Stimulated activated effector memory CD8-positive, alpha-beta T cell treated with anti-CD3 and anti-CD28 coated beads, Interleukin-12 subunit alpha, Interleukin-12 subunit beta, amount 100 ng/mL, for 72 hours (primary cell): ENCODE data around the gene CBARP.

ENCODE experiments used
- ATAC-seq: fragments of 150-1000 bp; cut with Tn5 transposase; 2 replicates; pipeline ENCODE4 v1.10.0; 2021
- DNase-seq, 2 donors: peaks; one replicate each; pipeline ENCODE4 v3.0.0; 2021 to 2022; ENCODE audit warnings: low spot score in 2 of 2
- H3K27ac Mint-ChIP-seq: one replicate; pipeline ENCODE4 v1.8.0; 2022; ENCODE audit warnings: mild to moderate bottlenecking, mixed read lengths
- H3K36me3 Mint-ChIP-seq: one replicate; pipeline ENCODE4 v1.8.0; 2022; ENCODE audit warnings: mild to moderate bottlenecking, mixed read lengths
- H3K4me1 Mint-ChIP-seq: one replicate; pipeline ENCODE4 v1.8.0; 2022; ENCODE audit warnings: mixed read lengths
- H3K4me3 Mint-ChIP-seq: one replicate; pipeline ENCODE4 v1.8.0; 2022; ENCODE audit warnings: mild to moderate bottlenecking, mixed read lengths
- H3K9me3 Mint-ChIP-seq: one replicate; pipeline ENCODE4 v1.8.0; 2022; ENCODE audit warnings: mixed read lengths

The CBARP gene

GRCh38 chr19:1270213-1270853 lies 32.5 kb upstream of the CBARP start:
- no peak for ATAC-seq
- no peak for DNase-seq
- H3K9me3 Mint-ChIP-seq = no peaks in the 10 kb centered on the region
- H3K4me3 Mint-ChIP-seq = peak overlapping the region; percentile 89
- peaks cover 74% of the 10 kb centered on the region for H3K4me1 Mint-ChIP-seq
- peaks cover 83% of the 10 kb centered on the region for H3K36me3 Mint-ChIP-seq
- peak overlapping the region; percentile 96 for H3K27ac Mint-ChIP-seq

- ATAC-seq (peak; percentile 52), DNase-seq (peak; percentile 81 to 93)
- H3K4me3 Mint-ChIP-seq = peak overlapping the region; percentile 89
- no peaks in the 10 kb centered on the region for H3K9me3 Mint-ChIP-seq
- peaks cover 81% of the 10 kb centered on the region for H3K4me1 Mint-ChIP-seq
- peak overlapping the region; percentile 96 for H3K27ac Mint-ChIP-seq
- H3K36me3 Mint-ChIP-seq = peaks cover 83% of the 10 kb centered on the region
These were observed 31.8 kb upstream of the CBARP start for GRCh38 chr19:1269478-1270212.

GRCh38 chr19:1269065-1269477 lies 31.3 kb upstream of the CBARP start, which contains the start of gene CIRBP:
Gene CIRBP (plus strand): TSS chr19:1269332. CDS start chr19:1270934, 1,602 bp downstream.
- DNase-seq (peak; percentile 98 to 99), ATAC-seq (peak; percentile 80)
- Mint-ChIP-seq H3K4me3 (peak within 1 kb of the TSS; percentile 89), H3K27ac (peak within 1 kb of the TSS; percentile 96), H3K4me1 (peaks cover 82% of the 10 kb centered on the region), H3K9me3 (no peaks in the 10 kb centered on the region), H3K36me3 (peaks cover 83% of the 10 kb centered on the region)

- DNase-seq = no peak
- Mint-ChIP-seq H3K9me3 (no peaks in the 10 kb centered on the region), H3K36me3 (peaks cover 78% of the 10 kb centered on the region), H3K4me3 (peak overlapping the region; percentile 89), H3K4me1 (peaks cover 77% of the 10 kb centered on the region), H3K27ac (peak overlapping the region; percentile 96)
- ATAC-seq = no peak
These were observed 30.6 kb upstream of the CBARP start for GRCh38 chr19:1268226-1269064.

- no peak for DNase-seq
- Mint-ChIP-seq H3K27ac (peak overlapping the region; percentile 96), H3K36me3 (peaks cover 70% of the 10 kb centered on the region), H3K4me3 (peak overlapping the region; percentile 89), H3K4me1 (peaks cover 77% of the 10 kb centered on the region), H3K9me3 (no peaks in the 10 kb centered on the region)
- ATAC-seq = no peak
These were observed 29.8 kb upstream of the CBARP start for GRCh38 chr19:1267477-1268225.

- H3K36me3 Mint-ChIP-seq = peaks cover 65% of the 10 kb centered on the region
- peak; percentile 6 for ATAC-seq
- H3K4me3 Mint-ChIP-seq = peak overlapping the region; percentile 89
- peaks cover 74% of the 10 kb centered on the region for H3K4me1 Mint-ChIP-seq
- no peaks in the 10 kb centered on the region for H3K9me3 Mint-ChIP-seq
- peak overlapping the region; percentile 61 for H3K27ac Mint-ChIP-seq
- DNase-seq = peak; percentile 91 to 96
These were observed 29.2 kb upstream of the CBARP start for GRCh38 chr19:1266916-1267476.

- no peaks in the 10 kb centered on the region for H3K9me3 Mint-ChIP-seq
- peak; percentile 96 for DNase-seq
- peak overlapping the region; percentile 61 for H3K27ac Mint-ChIP-seq
- peaks cover 65% of the 10 kb centered on the region for H3K36me3 Mint-ChIP-seq
- peaks cover 74% of the 10 kb centered on the region for H3K4me1 Mint-ChIP-seq
- peak; percentile 64 for ATAC-seq
- H3K4me3 Mint-ChIP-seq = peak overlapping the region; percentile 89
These were observed 28.5 kb upstream of the CBARP start for GRCh38 chr19:1266129-1266915.

GRCh38 chr19:1265615-1266128 lies 27.9 kb upstream of the CBARP start:
- H3K27ac Mint-ChIP-seq = peak overlapping the region; percentile 61
- peaks cover 60% of the 10 kb centered on the region for H3K36me3 Mint-ChIP-seq
- peak overlapping the region; percentile 89 for H3K4me3 Mint-ChIP-seq
- peaks cover 71% of the 10 kb centered on the region for H3K4me1 Mint-ChIP-seq
- ATAC-seq = peak; percentile 48
- H3K9me3 Mint-ChIP-seq = no peaks in the 10 kb centered on the region
- peak in 1 of 2 donors; percentile 46 for DNase-seq

GRCh38 chr19:1264801-1265614 lies 27.2 kb upstream of the CBARP start:
- Mint-ChIP-seq H3K4me1 (peaks cover 65% of the 10 kb centered on the region), H3K9me3 (no peaks in the 10 kb centered on the region), H3K4me3 (peak overlapping the region; percentile 89), H3K27ac (peak overlapping the region; percentile 61), H3K36me3 (peaks cover 56% of the 10 kb centered on the region)
- DNase-seq = no peak
- no peak for ATAC-seq

GRCh38 chr19:1263188-1263587 lies 25.4 kb upstream of the CBARP start:
- no peaks in the 10 kb centered on the region for H3K9me3 Mint-ChIP-seq
- H3K4me3 Mint-ChIP-seq = peak overlapping the region; percentile 98
- peaks cover 61% of the 10 kb centered on the region for H3K4me1 Mint-ChIP-seq
- no peak for DNase-seq
- H3K27ac Mint-ChIP-seq = peak overlapping the region; percentile 97
- no peak for ATAC-seq
- H3K36me3 Mint-ChIP-seq = peaks cover 56% of the 10 kb centered on the region

GRCh38 chr19:1262623-1263123 lies 24.9 kb upstream of the CBARP start:
- DNase-seq = no peak
- peaks cover 56% of the 10 kb centered on the region for H3K36me3 Mint-ChIP-seq
- ATAC-seq = no peak
- H3K9me3 Mint-ChIP-seq = no peaks in the 10 kb centered on the region
- H3K4me1 Mint-ChIP-seq = peaks cover 61% of the 10 kb centered on the region
- H3K27ac Mint-ChIP-seq = peak overlapping the region; percentile 97
- H3K4me3 Mint-ChIP-seq = peak overlapping the region; percentile 98

- no peak for DNase-seq
- Mint-ChIP-seq H3K36me3 (peaks cover 63% of the 10 kb centered on the region), H3K9me3 (no peaks in the 10 kb centered on the region), H3K4me3 (peak overlapping the region; percentile 98), H3K27ac (peak overlapping the region; percentile 97), H3K4me1 (peaks cover 60% of the 10 kb centered on the region)
- ATAC-seq = no peak
These were observed 24.2 kb upstream of the CBARP start for GRCh38 chr19:1261798-1262622.
